GM21447 (cell line): ENCODE results near the gene SCG5.

Experiments
- ATAC-seq: cut with Tn5 transposase; IDR thresholded peaks from one replicate; pipeline ENCODE4 v1.9.1; 2021; ENCODE audit not compliant: unreplicated experiment

The SCG5 gene

DNA sequence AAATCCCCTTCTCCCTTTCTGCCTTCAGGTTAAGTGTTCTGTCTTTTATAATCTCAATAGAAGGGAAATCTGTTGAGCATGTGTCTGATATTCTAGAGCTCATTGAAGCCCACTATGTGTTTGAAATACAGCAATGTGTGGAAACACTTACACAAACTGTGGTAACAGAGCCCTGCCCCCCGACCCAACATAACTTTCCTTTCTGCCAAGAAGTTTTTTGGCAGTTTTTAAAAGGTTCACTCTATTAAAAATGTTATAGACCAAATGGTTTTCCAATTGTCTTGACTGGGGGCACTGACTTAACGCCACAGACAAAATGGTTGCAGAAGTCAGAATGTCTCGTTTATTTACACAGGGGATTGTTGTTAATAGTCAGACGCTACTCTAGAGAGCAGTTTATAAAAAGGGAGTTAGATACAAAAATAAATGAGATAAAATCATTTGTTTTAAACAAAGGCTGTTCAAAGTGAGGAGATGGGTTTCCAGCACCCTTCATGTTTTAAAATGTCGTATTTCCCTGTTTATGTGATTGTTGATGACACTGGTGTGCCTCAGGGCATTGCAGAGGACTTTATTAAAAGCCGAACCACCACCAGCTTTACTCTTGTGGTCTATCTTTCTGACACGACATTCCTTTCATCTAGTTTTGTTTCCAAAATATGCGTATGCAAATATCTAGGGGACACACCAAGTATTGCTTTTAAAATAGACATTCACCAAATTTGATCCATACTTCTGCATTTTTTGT is 49.6 kb downstream of the SCG5 start:
- no peak for ATAC-seq

DNA sequence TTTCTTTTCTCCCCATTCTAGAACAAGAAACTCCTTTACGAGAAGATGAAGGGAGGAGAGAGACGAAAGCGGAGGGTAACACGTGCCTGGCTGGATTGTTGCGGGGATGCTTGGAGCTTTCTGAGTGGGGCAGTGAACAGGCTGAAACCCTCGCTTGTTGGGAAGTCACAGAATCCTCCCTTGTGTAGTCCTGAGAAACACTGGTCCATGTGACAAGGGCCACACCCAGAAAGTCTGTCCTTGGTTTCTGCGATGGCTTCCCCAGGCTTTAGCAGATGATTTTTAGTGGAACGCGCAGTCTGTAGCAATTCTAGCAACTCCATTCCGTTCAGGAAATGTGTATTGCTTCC is 50.2 kb downstream of the SCG5 start:
- ATAC-seq = no peak

DNA sequence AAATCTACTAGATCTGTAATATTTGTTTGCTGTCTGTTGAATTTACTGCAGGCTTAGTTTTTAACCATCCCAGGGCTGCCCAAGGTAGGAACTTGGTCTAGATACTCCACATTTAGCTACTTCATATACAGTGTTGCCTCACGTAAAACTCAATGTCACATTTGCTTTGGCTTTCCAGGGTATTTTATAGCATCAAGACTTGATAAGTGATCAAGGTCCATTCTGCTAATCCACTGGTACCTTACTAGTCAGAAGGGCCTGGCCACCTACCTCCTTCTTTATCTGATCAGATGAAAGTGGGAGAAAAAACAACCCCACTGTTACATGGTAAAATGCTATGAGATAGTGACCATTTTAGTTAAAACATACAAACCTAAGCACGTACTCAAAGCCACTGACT is 50.8 kb downstream of the SCG5 start:
- ATAC-seq = no peak

DNA sequence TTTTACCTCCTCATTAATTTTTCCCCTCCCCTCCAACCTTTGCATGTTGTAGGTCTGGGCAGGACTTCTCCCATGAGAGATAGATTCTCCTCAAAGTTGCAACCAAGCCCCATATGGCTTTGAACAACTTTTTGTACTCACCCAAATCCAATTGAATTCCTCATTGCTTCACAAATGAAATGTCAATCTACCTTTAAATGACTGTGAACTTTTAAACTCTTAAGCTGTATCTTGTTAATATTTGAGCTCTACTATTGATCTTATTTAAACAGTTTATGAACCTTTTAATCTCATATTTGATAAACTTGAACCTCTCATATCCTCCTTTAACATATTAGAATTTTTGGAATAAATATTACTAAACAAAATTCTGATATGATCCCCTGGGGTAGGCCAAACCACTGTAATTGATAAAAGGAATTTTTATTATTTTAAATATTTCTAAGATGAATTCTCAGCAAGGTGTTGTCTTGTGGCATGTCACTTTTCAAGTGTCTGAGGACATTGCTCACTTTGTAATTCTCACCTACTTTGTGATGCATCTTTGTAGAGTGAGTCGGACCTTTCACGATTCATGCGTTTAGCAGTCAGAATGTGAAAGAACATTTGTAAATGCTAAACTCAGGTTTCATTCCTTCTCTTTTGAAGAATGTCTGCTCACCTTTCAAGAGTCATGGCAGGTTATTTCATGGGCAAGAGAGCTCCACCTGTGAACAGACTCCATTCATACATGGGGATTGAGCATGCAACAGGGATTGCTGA is 52.9 kb downstream of the SCG5 start:
- ATAC-seq = no peak

DNA sequence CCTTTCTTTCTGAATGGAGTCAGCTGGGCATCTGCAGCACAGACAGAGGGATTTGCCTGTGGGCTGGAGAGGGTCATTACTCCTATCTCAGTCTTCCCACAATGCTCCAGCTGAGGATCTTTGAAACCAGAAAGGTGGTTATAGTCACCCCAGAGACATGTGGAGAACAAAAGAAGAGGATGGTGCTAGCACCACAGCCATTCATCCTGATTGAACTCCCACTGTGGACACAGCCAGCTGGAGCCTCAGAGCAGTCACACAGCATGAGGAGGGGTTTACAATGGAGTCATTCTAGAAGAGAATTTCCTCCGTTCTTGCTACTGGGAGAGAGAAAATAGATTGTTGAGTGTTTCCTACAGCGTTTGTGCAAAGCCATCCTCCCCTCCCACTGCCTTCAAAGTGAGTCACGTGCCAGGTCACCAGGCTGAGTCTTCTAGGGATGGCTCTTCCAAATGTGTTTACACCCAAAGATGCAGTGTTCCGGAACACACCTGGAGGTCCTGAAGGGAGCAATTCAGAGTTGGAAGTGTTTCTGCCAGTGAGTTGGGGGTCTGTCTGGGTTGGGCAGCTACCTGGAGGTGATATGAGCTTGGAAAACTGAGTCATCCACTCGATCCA is 57.4 kb downstream of the SCG5 start:
- no peak for ATAC-seq

DNA sequence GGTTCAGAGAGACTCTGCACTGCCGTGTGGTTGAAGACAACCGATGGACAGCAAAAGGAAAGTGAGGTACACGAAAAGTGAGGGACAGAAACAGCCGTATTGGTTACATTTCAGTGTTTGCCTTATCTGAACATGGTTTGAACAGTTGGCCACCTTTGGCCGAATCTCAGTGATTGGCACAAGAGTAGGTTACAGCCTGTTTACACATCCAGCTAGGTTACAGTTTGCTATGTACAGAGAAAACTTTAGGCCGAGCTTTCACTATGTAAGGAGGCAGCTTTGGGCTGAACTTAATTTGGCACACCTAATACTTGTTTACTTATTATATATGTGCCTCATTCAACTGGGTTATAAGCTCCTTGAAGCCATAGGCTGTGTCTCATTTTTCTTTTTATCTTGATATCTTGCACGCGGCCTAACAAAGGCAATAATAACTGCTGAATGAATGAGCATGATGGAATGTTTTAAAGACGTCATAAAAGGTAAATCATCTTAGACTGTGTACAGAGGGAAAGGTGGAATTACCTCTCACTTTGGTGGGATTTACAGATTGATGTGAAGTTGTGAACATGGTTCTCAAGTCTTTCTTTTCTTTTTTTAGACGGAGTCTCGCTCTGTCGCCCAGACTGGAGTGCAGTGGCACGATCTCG is 59.1 kb downstream of the SCG5 start:
- ATAC-seq = no peak

DNA sequence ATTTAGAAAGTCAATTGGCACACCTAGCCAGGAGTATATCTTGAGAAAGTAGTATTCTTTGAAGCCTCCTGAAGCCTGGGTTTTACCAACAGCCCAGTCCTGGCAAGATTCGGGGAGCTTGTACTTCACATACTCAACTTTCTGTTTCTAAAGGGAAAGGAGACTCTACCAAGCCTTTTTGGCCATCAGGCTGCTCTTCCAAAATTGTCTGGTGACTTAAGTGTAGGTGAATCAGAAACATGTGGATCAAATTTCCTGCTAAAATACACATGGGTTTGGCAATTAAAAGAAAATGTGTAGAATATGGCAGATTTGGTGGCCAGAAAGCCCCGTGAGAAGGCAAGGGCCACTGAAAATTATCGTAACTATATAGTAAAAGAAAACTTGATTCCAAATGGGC is 60.4 kb downstream of the SCG5 start:
- ATAC-seq = no peak

DNA sequence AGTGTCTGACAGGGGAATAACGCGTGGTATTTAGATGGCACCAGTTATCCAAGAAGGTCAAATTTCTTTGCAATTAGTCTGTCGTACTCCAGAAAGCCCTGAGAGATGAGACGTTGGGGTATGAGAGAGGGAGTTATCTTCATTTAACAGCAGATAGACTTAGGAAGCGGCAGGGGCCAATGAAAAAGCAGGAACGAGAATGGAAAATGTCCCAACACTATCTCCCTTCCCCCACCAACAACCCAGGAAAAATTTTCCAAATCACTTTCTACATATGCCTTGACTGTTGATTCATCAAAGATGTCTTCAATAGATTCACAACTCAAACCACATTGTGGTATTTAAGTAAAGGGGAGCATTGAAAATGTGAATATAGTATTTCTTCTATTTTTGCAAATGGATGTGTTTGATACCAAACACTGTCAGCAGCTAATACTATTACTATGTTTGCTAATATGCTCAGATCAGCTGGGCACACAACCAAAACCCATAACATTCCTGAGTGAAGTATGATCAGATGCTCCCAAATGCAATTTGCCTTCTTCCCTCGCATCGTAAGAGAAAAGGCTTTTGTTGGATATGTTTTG is 63.0 kb downstream of the SCG5 start:
- ATAC-seq = no peak

DNA sequence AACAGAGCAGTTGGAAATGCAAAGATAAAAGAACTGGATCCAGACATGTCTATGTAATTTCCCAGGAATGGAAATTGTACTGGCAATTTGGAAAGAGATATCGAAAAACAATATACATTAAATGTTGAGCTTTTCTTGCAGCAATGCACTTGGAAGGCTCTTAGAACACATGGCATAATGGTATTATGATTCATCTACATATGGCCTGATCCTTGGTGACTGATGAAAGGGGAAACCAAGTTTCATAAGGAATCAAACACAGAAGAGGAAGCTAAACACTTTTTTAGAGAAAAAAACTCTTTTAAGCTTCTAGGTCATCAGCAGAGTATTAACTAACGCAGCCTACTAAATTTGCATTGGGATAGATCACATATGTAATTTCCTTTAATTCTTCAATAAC is 63.9 kb downstream of the SCG5 start:
- ATAC-seq = no peak

DNA sequence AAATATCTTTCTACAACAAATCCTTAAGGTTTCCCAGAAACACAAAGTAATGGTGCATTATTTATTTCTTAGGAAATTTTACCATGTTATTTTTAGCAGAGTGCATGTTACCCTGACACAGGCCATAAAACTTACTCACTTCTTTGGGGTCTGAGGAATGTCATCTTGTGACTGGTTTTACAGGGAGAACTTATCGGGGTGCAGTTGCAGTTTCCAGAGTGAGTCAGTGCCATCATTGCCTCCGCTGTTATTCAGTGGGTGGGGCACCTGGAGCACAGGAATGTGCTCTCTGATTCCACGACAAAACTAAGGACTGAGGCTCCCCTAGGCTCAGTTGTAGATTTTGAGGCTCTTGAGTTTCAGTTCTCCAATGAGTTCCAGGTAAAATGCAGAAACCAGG is 65.2 kb downstream of the SCG5 start:
- ATAC-seq = no peak

DNA sequence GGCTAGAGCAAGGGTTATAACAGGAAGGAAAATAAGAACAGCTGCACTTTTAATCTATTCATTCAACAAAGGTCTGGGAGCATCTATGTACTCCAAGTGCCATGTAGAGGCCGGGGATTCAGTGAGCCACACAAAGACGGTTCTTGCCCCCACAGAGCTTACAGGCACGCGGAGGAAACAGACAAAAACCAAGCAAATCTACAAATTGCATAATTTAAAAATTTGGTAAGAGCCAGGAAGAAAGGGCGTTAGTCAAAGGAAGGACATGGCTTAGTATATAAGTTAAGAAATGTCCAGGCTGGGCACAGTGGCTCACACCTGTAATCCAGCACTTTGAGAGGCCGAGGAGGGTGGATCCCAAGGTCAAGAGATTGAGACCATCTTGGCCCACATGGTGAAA is 65.9 kb downstream of the SCG5 start:
- ATAC-seq = no peak

DNA sequence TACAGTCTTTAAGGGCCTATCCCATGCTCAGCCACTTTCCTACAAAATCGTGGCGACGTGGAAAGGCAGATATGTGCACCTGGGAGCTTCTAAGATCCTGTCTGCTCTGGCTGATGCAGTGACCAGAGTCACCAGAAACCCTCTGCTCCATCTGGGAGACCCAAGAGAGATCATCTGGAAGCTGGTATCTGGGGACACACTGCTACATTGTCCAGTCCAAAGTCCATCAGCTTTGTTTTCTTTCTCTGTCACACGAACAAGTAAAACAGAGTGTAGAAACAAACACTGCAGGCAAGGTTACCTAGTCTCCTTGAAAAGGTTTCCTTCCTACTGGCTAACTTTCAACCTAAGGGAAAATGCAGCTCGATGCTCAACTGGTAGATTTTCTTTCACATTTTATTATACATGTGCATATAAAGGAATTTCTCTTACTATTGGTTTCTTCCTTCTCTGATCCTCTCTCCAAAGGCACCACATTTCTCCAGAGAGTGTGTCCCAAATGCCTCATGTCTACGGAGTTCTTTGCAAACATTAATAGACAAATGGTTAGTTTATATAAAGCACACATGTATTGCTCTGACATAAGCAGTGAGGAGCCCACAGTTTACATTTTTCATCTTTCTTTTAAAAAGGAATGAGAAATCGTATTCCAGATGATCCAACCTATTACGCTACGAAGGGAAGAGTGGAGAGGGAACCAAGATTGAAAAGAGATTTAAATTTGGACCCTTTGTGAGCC is 68.0 kb downstream of the SCG5 start:
- ATAC-seq = no peak

DNA sequence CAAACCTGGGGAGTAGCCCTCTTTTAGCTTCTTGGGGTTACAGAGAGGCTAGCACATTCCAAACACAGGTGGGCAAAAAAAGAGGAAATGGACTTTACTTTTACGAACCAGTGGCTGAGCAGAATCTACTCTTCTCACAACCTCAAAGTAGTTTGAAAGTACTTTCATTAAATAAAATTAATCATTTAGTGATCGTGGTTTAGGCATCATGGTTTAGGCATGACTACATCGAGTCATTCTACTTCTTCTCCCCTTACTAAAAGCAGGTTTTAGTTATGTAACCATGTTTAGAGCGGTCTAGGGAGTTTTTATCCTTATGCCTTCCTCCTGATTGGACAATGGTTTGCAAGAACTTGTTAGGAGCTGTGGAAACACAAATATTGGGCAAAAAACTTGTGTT is 73.8 kb downstream of the SCG5 start:
- peak; percentile 35 for ATAC-seq

DNA sequence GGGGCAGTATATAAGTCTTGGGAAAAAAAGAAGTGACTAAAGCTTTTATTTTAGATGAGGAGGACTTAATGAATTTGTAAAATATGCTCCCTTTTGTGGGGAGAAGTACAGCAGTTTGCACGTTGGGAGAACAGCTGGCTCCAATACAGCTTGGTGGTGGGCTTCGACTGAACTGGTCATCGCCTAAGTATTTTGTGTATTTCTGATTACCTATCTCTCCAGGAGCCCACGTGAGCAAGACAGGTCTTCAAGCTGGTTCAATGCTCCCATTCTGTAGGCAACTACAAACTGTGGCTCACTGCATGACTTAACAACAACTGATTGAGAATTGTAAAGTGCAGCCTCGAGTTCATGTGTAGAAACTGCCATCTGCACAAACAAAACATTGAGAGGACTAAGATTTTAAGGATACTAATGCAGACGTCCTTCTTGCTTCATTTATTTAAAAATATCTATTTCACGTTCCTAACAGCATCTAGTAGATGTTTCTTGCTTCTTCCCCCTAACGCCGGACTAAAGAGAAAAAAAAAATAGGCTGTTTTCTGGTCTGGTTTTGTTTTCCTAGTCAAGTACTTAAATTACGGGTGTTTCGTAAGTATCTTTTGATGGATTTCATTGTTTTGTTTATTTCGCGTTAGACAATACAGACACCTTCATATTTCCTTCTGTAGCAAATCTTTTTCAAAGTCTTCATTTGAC is 74.9 kb downstream of the SCG5 start:
- ATAC-seq = no peak

DNA sequence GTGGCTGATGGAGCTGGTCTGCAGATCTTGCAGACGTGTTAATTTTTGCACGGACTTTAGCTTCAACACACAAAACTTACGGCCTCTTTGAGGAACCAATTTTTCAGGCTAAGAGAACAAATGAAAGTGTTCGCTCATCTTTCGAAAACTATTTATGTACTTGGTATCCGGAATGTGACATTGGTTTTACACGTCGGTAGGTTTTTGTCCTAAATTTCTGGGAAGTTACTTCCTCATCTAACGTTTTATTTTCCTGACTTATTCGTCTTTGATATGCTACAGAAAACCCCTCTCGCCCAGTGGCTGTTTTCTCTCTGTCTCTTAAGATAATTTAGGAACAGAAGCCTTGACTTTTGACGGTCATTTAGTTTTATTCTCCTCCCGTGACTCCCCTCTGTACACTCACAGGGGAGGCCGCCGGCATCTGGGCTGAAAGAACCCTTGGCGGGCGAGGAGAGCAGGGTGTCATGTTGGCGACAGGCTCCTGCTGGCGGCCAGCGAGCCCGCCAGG is 75.5 kb downstream of the SCG5 start:
- no peak for ATAC-seq

DNA sequence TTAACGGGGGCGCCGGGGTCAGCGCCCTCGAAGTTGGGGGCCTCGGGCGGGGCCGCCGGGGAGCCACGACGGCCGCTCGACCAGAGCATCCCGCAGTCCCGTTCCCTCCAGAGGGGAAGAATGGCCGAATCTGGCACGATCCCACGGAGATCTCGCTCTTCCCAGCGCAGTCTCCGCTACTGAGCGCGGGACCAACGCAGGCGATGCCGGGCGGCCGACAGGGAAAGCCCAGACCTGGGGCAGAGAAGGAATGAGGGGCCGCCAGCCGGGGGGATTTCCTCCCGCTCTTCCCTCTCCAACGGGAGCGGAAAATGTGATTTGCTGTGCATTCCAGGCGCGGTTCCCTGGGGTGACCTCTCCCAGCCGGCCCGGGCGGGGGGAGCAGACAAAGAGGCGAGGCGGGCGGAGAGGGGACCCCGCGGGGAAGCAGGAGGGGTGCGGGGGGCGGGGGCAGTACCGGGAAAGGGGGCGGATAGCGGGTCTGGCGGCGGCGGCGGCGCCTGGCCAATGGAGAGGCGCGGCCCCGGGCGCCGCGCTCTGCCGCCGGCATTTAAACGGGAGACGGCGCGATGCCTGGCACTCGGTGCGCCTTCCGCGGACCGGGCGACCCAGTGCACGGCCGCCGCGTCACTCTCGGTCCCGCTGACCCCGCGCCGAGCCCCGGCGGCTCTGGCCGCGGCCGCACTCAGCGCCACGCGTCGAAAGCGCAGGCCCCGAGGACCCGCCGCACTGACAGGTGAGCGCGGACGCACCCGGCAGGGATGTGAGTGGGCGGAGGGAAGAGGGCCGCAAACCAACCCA is 76.1 kb downstream of the SCG5 start, which contains the start of gene GREM1:
Gene GREM1 (plus strand): TSS at position 579 of the 801 bp plus-strand sequence. CDS start 12,687 bp downstream, outside the sequence.
- ATAC-seq = no peak

DNA sequence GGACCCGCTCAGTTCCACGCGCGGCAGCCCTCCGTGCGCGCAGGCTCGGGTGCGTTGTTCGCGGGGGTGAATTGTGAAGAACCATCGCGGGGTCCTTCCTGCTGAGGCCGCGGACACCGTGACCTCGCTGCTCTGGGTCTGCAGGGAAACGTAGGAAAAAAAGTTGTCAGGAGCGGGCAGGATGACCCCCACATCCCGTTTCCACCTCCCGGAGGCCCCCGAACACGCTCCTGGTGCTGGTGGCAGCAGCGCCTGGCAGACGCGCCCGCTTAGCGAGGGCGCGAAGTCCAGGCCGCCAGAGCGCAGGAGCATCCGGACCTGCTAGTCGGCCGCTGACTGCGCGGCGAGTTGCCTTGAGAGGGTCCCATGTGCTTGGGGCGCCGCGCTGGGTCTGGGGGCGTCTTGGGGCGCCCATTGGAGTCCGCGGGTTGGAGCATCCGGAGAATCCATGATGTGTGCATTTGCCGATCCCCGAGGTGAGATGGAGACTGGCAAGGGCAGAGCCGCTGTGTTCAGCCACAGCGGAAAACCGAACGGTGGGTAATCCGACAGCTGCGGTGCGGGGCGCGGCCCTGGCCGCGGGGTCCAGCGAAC is 76.8 kb downstream of the SCG5 start:
- no peak for ATAC-seq
